H9 (cell line): ENCODE results near the gene MINDY2. TPM values are rescaled to one million over a fixed set of nuclear protein-coding genes. Genes with fewer than 3 reads are reported as not detected.

ENCODE experiments used
- DNase-seq: peaks from one replicate; pipeline ENCODE4 v3.0.0-alpha.2; 2017
- H2AFZ ChIP-seq: one replicate; pipeline ENCODE4 v1.6.1; 2013; ENCODE audit warnings: mild to moderate bottlenecking, low read length, control low read depth, moderate library complexity
- H2AK5ac ChIP-seq: 2 replicates; pipeline ENCODE4 v1.6.1; 2013; ENCODE audit warnings: low read length, control low read depth, mixed read lengths; ENCODE audit not compliant: insufficient read length
- H2BK120ac ChIP-seq: one replicate; pipeline ENCODE4 v1.6.1; 2013; ENCODE audit warnings: low read depth, mild to moderate bottlenecking, low read length, control low read depth, inconsistent platforms; ENCODE audit not compliant: poor library complexity, severe bottlenecking
- H2BK12ac ChIP-seq: 2 replicates; pipeline ENCODE4 v1.6.1; 2013; ENCODE audit warnings: low read length, control low read depth, mixed read lengths, low read depth; ENCODE audit not compliant: insufficient read length
- H2BK15ac ChIP-seq: 2 replicates; pipeline ENCODE4 v1.6.1; 2013; ENCODE audit warnings: low read depth, low read length, control low read depth
- H2BK20ac ChIP-seq: one replicate; pipeline ENCODE4 v1.6.1; 2013; ENCODE audit warnings: low read depth, mild to moderate bottlenecking, low read length, control low read depth, inconsistent platforms; ENCODE audit not compliant: poor library complexity, severe bottlenecking
- H2BK5ac ChIP-seq: 2 replicates; pipeline ENCODE4 v1.6.1; 2013; ENCODE audit warnings: low read length, control low read depth, mixed read lengths; ENCODE audit not compliant: insufficient read length
- H3K14ac ChIP-seq: 2 replicates; pipeline ENCODE4 v1.6.1; 2013; ENCODE audit warnings: low read length, control low read depth; ENCODE audit not compliant: insufficient read depth
- H3K18ac ChIP-seq: 2 replicates; pipeline ENCODE4 v1.6.1; 2013; ENCODE audit warnings: low read depth, mild to moderate bottlenecking, mixed read lengths, low read length, control low read depth; ENCODE audit not compliant: insufficient read length
- H3K23ac ChIP-seq: 2 replicates; pipeline ENCODE4 v1.6.1; 2013; ENCODE audit warnings: low read length, control low read depth, mixed read lengths, low read depth; ENCODE audit not compliant: insufficient read length
- H3K23me2 ChIP-seq: 2 replicates; pipeline ENCODE4 v1.6.1; 2013; ENCODE audit warnings: low read depth, mild to moderate bottlenecking, mixed read lengths, low read length, control low read depth; ENCODE audit not compliant: insufficient read length, poor library complexity, severe bottlenecking
- H3K27ac ChIP-seq: 2 replicates; pipeline ENCODE4 v1.5.1; 2013; ENCODE audit warnings: low read length, control low read depth, mixed read lengths, low read depth; ENCODE audit not compliant: insufficient read length
- H3K27me3 ChIP-seq: 2 replicates; pipeline ENCODE4 v1.6.1; 2013; ENCODE audit warnings: low read length, control low read depth, inconsistent platforms; ENCODE audit not compliant: insufficient read depth
- H3K4ac ChIP-seq: 2 replicates; pipeline ENCODE4 v1.6.1; 2013; ENCODE audit warnings: low read depth, mild to moderate bottlenecking, control low read depth, inconsistent platforms, low read length, moderate library complexity
- H3K4me1 ChIP-seq: 2 replicates; pipeline ENCODE4 v1.6.1; 2013; ENCODE audit warnings: low read length, control low read depth, inconsistent platforms; ENCODE audit not compliant: insufficient read depth
- H3K4me2 ChIP-seq: 2 replicates; pipeline ENCODE4 v1.6.1; 2013; ENCODE audit warnings: low read length, control low read depth, mixed read lengths; ENCODE audit not compliant: insufficient read length, insufficient read depth
- H3K56ac ChIP-seq: 2 replicates; pipeline ENCODE4 v1.6.1; 2013; ENCODE audit warnings: low read depth, mild to moderate bottlenecking, mixed read lengths, low read length, control low read depth; ENCODE audit not compliant: insufficient read length
- H3K79me1 ChIP-seq: 2 replicates; pipeline ENCODE4 v1.6.1; 2013; ENCODE audit warnings: low read depth, mild to moderate bottlenecking, moderate library complexity, low read length, control low read depth, inconsistent platforms; ENCODE audit not compliant: insufficient read depth, poor library complexity, severe bottlenecking
- H3K79me2 ChIP-seq: 2 replicates; pipeline ENCODE4 v1.6.1; 2013; ENCODE audit warnings: low read length, control low read depth, inconsistent platforms; ENCODE audit not compliant: insufficient read depth
- H3K9ac ChIP-seq: 2 replicates; pipeline ENCODE4 v1.6.1; 2013; ENCODE audit warnings: low read length, control low read depth, mixed read lengths; ENCODE audit not compliant: insufficient read length; ENCODE audit errors: extremely low read depth
- H3K9me3 ChIP-seq: one replicate; pipeline ENCODE4 v1.6.1; 2013; ENCODE audit warnings: low read depth, low read length, inconsistent platforms; ENCODE audit not compliant: control insufficient read depth
- H3T11ph ChIP-seq: one replicate; pipeline ENCODE4 v1.6.1; 2013; ENCODE audit warnings: mild to moderate bottlenecking, low read length, control low read depth, inconsistent platforms
- H4K20me1 ChIP-seq: one replicate; pipeline ENCODE4 v1.6.1; 2013; ENCODE audit not compliant: control insufficient read depth, insufficient read length, insufficient read depth
- H4K5ac ChIP-seq: 2 replicates; pipeline ENCODE4 v1.6.1; 2013; ENCODE audit warnings: low read depth, mild to moderate bottlenecking, mixed read lengths, low read length, control low read depth; ENCODE audit not compliant: insufficient read length
- H4K8ac ChIP-seq: replicated peaks from 2 replicates; pipeline ENCODE4 v1.6.1; 2013; ENCODE audit warnings: low read length, control low read depth, mixed read lengths, low read depth; ENCODE audit not compliant: insufficient read length
- H4K91ac ChIP-seq: 2 replicates; pipeline ENCODE4 v1.6.1; 2013; ENCODE audit warnings: low read depth, mild to moderate bottlenecking, moderate library complexity, mixed read lengths, low read length, control low read depth; ENCODE audit not compliant: insufficient read length
- H3K27ac Mint-ChIP-seq, 3 experiments: 2 replicates in 2 of 3; 3 replicates in 1 of 3; pipeline ENCODE4 v1.8.0; 2020 to 2021; ENCODE audit warnings: mixed read lengths in 3 of 3, mild to moderate bottlenecking in 1 of 3, moderate library complexity in 1 of 3
- H3K27me3 Mint-ChIP-seq: 2 replicates; pipeline ENCODE4 v1.8.0; 2021; ENCODE audit warnings: low read depth, mild to moderate bottlenecking, moderate library complexity, mixed read lengths
- H3K36me3 Mint-ChIP-seq, 3 experiments: 2 replicates in 2 of 3; 3 replicates in 1 of 3; pipeline ENCODE4 v1.8.0; 2020 to 2021; ENCODE audit warnings: low read depth in 3 of 3, mixed read lengths in 3 of 3; ENCODE audit not compliant: insufficient read depth in 1 of 3
- H3K4me1 Mint-ChIP-seq, 2 experiments: 2 replicates each; pipeline ENCODE4 v1.8.0; 2020; ENCODE audit warnings: mixed read lengths in 2 of 2
- H3K4me3 Mint-ChIP-seq, 2 experiments: 2 replicates in 1 of 2; 3 replicates in 1 of 2; pipeline ENCODE4 v1.8.0; 2020 to 2021; ENCODE audit warnings: mild to moderate bottlenecking in 2 of 2, mixed read lengths in 2 of 2, moderate library complexity in 1 of 2
- H3K9me3 Mint-ChIP-seq, 2 experiments: 2 replicates in 1 of 2; 3 replicates in 1 of 2; pipeline ENCODE4 v1.8.0; 2020; ENCODE audit warnings: mild to moderate bottlenecking in 2 of 2, mixed read lengths in 2 of 2, moderate library complexity in 1 of 2
- CTCF ChIP-seq: fragments of 200-600 bp; sonication (generic); conservative IDR thresholded peaks from 3 replicates; pipeline ENCODE4 v1.8.0; 2021; ENCODE audit warnings: antibody characterized with exemption, mild to moderate bottlenecking
- WGBS: extraction: QIAGEN DNeasy Blood & Tissue Kit; methylation state at CpG from one replicate; pipeline ENCODE4 v1.1.7; 2013; ENCODE audit warnings: missing lambda C conversion rate, low lambda C conversion rate, mixed read lengths; ENCODE audit not compliant: insufficient read length; ENCODE audit errors: extremely low coverage; 5-methylcytosine and 5-hydroxymethylcytosine counted together
- total RNA-seq: library from RNA; stranded (reverse); gene quantifications from 2 replicates; pipeline ENCODE4 v1.2.1, GENCODE V29; 2021

Gene MINDY2
- total RNA-seq, 1 experiment from 2014 or later, result 32.3 TPM

GRCh38 chr15:58867926-58868325 is 96.8 kb downstream of the MINDY2 start:
- H3K18ac ChIP-seq, result no peak overlapping the region
- Mint-ChIP-seq H3K9me3 (peaks cover 0 to 3% of the 10 kb centered on the region in 2 experiments; a peak in 1 of 5 replicates), H3K27ac (no peak overlapping the region), H3K4me3 (no peak overlapping the region), H3K27me3 (no peaks in the 10 kb centered on the region), H3K36me3 (peaks cover 5 to 17% (median 6%) of the 10 kb centered on the region in 3 experiments; a peak in 6 of 7 replicates), H3K4me1 (peaks cover 6 to 10% of the 10 kb centered on the region in 2 experiments)
- no peak overlapping the region for H3T11ph ChIP-seq
- no peak overlapping the region for H2AFZ ChIP-seq
- no peak overlapping the region for H2BK15ac ChIP-seq
- no peaks in the 10 kb centered on the region for H3K9me3 ChIP-seq
- H4K20me1 ChIP-seq, result no peaks in the 10 kb centered on the region
- no peak overlapping the region for H4K8ac ChIP-seq
- H3K9ac ChIP-seq, result no peak overlapping the region
- H3K4ac ChIP-seq, result no peak overlapping the region
- H2BK12ac ChIP-seq, result no peak overlapping the region
- H4K5ac ChIP-seq, result no peak overlapping the region
- no peaks in the 10 kb centered on the region for H3K79me1 ChIP-seq
- no peak overlapping the region for H3K14ac ChIP-seq
- H2BK5ac ChIP-seq, result no peak overlapping the region
- no peaks in the 10 kb centered on the region for H3K23me2 ChIP-seq
- no peak for TF ChIP-seq CTCF
- no peaks in the 10 kb centered on the region for H3K4me1 ChIP-seq
- H2BK20ac ChIP-seq, result no peak overlapping the region
- DNase-seq, result no peak
- no peaks in the 10 kb centered on the region for H3K79me2 ChIP-seq
- no peak overlapping the region for H2AK5ac ChIP-seq
- H3K27me3 ChIP-seq, result no peaks in the 10 kb centered on the region
- H4K91ac ChIP-seq, result no peak overlapping the region
- no peak overlapping the region for H3K23ac ChIP-seq
- H2BK120ac ChIP-seq, result no peak overlapping the region
- H3K56ac ChIP-seq, result no peak overlapping the region
- no peak overlapping the region for H3K27ac ChIP-seq
- H3K4me2 ChIP-seq, result no peak overlapping the region
- WGBS, result no CpG with 5 or more reads among the region's 4 CpGs
